HEK293 (cell line): Measurements from ENCODE around the gene PRKCQ.

Experiments used
- CTCF ChIA-PET: fragments of 350-600 bp; formaldehyde crosslinking; extraction: SDS; loops from one replicate; lab custom pipeline; 2021; ENCODE audit warnings: antibody characterized with exemption; lab: Yijun Ruan, JAX
- POLR2A ChIA-PET: fragments of 300-600 bp; formaldehyde crosslinking; extraction: SDS; loops from one replicate; lab custom pipeline; 2020; ENCODE audit warnings: antibody characterized with exemption, inconsistent platforms; lab: Yijun Ruan, JAX
- H3K27ac ChIP-seq: fragments of 200-500 bp; sonication (Bioruptor generic); 2 replicates; pipeline ENCODE4 v1.5.1; 2014; ENCODE audit warnings: low read depth, low read length, control low read depth, inconsistent platforms; ENCODE audit errors: extremely low read depth
- H3K36me3 ChIP-seq, 2 experiments: fragments of 200-500 bp in 1 of 2; sonication (Bioruptor generic) in 1 of 2; 1 replicate in 1 of 2; 2 replicates in 1 of 2; pipeline ENCODE4 v1.5.1; 2014 to 2017; ENCODE audit warnings: inconsistent platforms in 2 of 2, low read length in 2 of 2; ENCODE audit not compliant: control insufficient read depth in 2 of 2, insufficient read depth in 1 of 2
- H3K4me1 ChIP-seq: fragments of 200-500 bp; sonication (Bioruptor generic); 2 replicates; pipeline ENCODE4 v1.5.1; 2014; ENCODE audit warnings: mild to moderate bottlenecking, low read length, inconsistent platforms; ENCODE audit not compliant: control insufficient read depth, insufficient read depth
- H3K4me3 ChIP-seq: 2 replicates; pipeline ENCODE4 v1.5.1; 2011; ENCODE audit warnings: low read depth, mild to moderate bottlenecking, control low read depth, low read length, moderate library complexity
- H3K9me3 ChIP-seq: fragments of 200-500 bp; sonication (Bioruptor generic); 2 replicates; pipeline ENCODE4 v1.5.1; 2014; ENCODE audit warnings: low read depth, low read length, inconsistent platforms; ENCODE audit not compliant: control insufficient read depth, insufficient read depth
- BCL6B ChIP-seq: fragments of 450-650 bp; formaldehyde crosslinking; IDR thresholded peaks from 2 replicates; pipeline ENCODE4 v1.5.1; 2017; ENCODE audit warnings: missing biosample characterization, missing genetic modification characterization
- GLI2 ChIP-seq: fragments of 450-650 bp; formaldehyde crosslinking; IDR thresholded peaks from 2 replicates; pipeline ENCODE4; 2017; ENCODE audit warnings: missing biosample characterization, missing genetic modification characterization, low read depth, borderline replicate concordance
- GLI4 ChIP-seq: fragments of 450-650 bp; formaldehyde crosslinking; IDR thresholded peaks from 2 replicates; pipeline ENCODE4 v1.5.1; 2016; ENCODE audit warnings: missing biosample characterization, missing genetic modification characterization
- KLF8 ChIP-seq: fragments of 450-650 bp; formaldehyde crosslinking; IDR thresholded peaks from 2 replicates; pipeline ENCODE4 v1.5.1; 2016; ENCODE audit warnings: missing biosample characterization, missing genetic modification characterization
- MYNN ChIP-seq: fragments of 450-650 bp; formaldehyde crosslinking; IDR thresholded peaks from 2 replicates; pipeline ENCODE4 v1.5.1; 2016; ENCODE audit warnings: missing biosample characterization, missing genetic modification characterization, borderline replicate concordance
- ZBTB44 ChIP-seq: fragments of 450-650 bp; IDR thresholded peaks from 2 replicates; pipeline ENCODE4 v1.5.1; 2018; ENCODE audit warnings: missing biosample characterization, mild to moderate bottlenecking, missing genetic modification characterization
- ZBTB48 ChIP-seq: fragments of 450-650 bp; formaldehyde crosslinking; IDR thresholded peaks from 2 replicates; pipeline ENCODE4 v1.5.1; 2016; ENCODE audit warnings: missing biosample characterization, missing genetic modification characterization
- ZIC2 ChIP-seq: fragments of 450-650 bp; formaldehyde crosslinking; IDR thresholded peaks from 2 replicates; pipeline ENCODE4 v1.5.1; 2016; ENCODE audit warnings: missing biosample characterization, missing genetic modification characterization
- ZNF112 ChIP-seq: fragments of 450-650 bp; formaldehyde crosslinking; IDR thresholded peaks from 2 replicates; pipeline ENCODE4 v1.5.0; 2017; ENCODE audit warnings: missing biosample characterization, missing genetic modification characterization
- ZNF138 ChIP-seq: fragments of 450-650 bp; formaldehyde crosslinking; IDR thresholded peaks from 2 replicates; pipeline ENCODE4 v1.5.1; 2016; ENCODE audit warnings: missing biosample characterization, missing genetic modification characterization, borderline replicate concordance
- ZNF157 ChIP-seq: fragments of 450-650 bp; formaldehyde crosslinking; IDR thresholded peaks from 2 replicates; pipeline ENCODE4 v1.5.1; 2016; ENCODE audit warnings: missing biosample characterization, missing genetic modification characterization
- ZNF18 ChIP-seq: fragments of 450-650 bp; formaldehyde crosslinking; IDR thresholded peaks from 2 replicates; pipeline ENCODE4 v1.5.1; 2016; ENCODE audit warnings: missing biosample characterization, missing genetic modification characterization
- ZNF214 ChIP-seq: fragments of 450-650 bp; formaldehyde crosslinking; IDR thresholded peaks from 2 replicates; pipeline ENCODE4 v1.5.1; 2017; ENCODE audit warnings: missing biosample characterization, mild to moderate bottlenecking, missing genetic modification characterization, borderline replicate concordance
- ZNF221 ChIP-seq: fragments of 450-650 bp; formaldehyde crosslinking; IDR thresholded peaks from 2 replicates; pipeline ENCODE4 v1.5.1; 2017; ENCODE audit warnings: missing biosample characterization, missing genetic modification characterization, borderline replicate concordance
- ZNF335 ChIP-seq: fragments of 450-650 bp; formaldehyde crosslinking; conservative IDR thresholded peaks from 2 replicates; pipeline ENCODE4 v1.5.1; 2016; ENCODE audit warnings: missing biosample characterization, missing genetic modification characterization
- ZNF426 ChIP-seq: fragments of 450-650 bp; formaldehyde crosslinking; IDR thresholded peaks from 2 replicates; pipeline ENCODE4 v1.5.1; 2017; ENCODE audit warnings: missing biosample characterization, missing genetic modification characterization, mild to moderate bottlenecking, inconsistent platforms, moderate library complexity
- ZNF513 ChIP-seq: fragments of 450-650 bp; IDR thresholded peaks from 2 replicates; pipeline ENCODE4 v1.5.1; 2018; ENCODE audit warnings: missing biosample characterization, missing genetic modification characterization
- ZNF514 ChIP-seq: fragments of 450-650 bp; formaldehyde crosslinking; IDR thresholded peaks from 2 replicates; pipeline ENCODE4 v1.5.1; 2016; ENCODE audit warnings: missing biosample characterization, missing genetic modification characterization
- TF ChIP-seq, protein P1 (sequence below): fragments of 450-650 bp; formaldehyde crosslinking; IDR thresholded peaks from 2 replicates; pipeline ENCODE4 v1.5.1; 2016; ENCODE audit warnings: missing biosample characterization, missing genetic modification characterization
- TF ChIP-seq, protein P2 (sequence below): fragments of 450-650 bp; formaldehyde crosslinking; IDR thresholded peaks from 2 replicates; pipeline ENCODE4 v1.5.1; 2017; ENCODE audit warnings: missing biosample characterization, missing genetic modification characterization

The PRKCQ gene

DNA sequence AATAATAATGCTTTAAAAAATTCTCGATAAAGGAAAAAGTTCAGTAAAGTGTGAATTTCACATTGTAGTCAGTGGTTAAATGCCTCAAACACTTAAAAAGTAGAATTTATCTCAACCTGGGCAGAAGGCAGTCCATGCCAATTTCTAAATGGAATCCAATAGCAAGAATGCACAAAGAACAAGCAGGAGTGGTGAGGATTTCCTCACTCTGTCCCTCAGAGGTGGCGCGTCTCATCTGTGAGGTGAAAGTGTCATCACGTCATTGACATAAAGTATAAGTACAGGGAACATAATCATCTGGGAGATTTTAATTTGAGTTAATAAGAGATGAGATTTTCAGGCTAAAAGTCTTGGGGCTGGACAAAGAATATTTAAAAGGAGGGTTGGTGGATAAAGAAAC is 10.0 kb upstream of the PRKCQ start:
- TF ChIP-seq ZNF221 (tag by site-specific recombination), result no peak
- TF ChIP-seq GLI2 (tag by site-specific recombination), result no peak
- no peak for TF ChIP-seq ZNF112 (tag by site-specific recombination)
- no peak for TF ChIP-seq ZBTB44 (tag by site-specific recombination)
- no peak for TF ChIP-seq ZNF18
- TF ChIP-seq ZNF335 (tag by site-specific recombination), result no peak
- TF ChIP-seq ZNF514 (tag by site-specific recombination), result no peak
- TF ChIP-seq BCL6B, result no peak
- TF ChIP-seq, all 188 proteins: peak for 0
- ChIA-PET CTCF (no interaction called here), POLR2A (no interaction called here)
- no peak overlapping the region for H3K4me3 ChIP-seq
- H3K9me3 ChIP-seq, result no peaks in the 10 kb centered on the region
- peaks cover 0 to 8% of the 10 kb centered on the region in 2 experiments; a peak in 2 of 3 replicates for H3K36me3 ChIP-seq
- H3K27ac ChIP-seq, result no peak overlapping the region
- H3K4me1 ChIP-seq, result peaks cover 8% of the 10 kb centered on the region; the same call in 1 of the 2 replicates

GRCh38 chr10:6589287-6590094 is 9.4 kb upstream of the PRKCQ start:
- Histone ChIP-seq H3K27ac (no peak overlapping the region), H3K9me3 (no peaks in the 10 kb centered on the region), H3K4me1 (peaks cover 8% of the 10 kb centered on the region; the same call in 1 of the 2 replicates), H3K4me3 (no peak overlapping the region), H3K36me3 (peaks cover 0 to 8% of the 10 kb centered on the region in 2 experiments; a peak in 2 of 3 replicates)
- ChIA-PET CTCF (interaction anchor here (0.6 to 1.1 kb wide), 4 partner anchors 8 to 1138 kb away, joined by 3 to 5 read pairs (median 4); partner anchors contain the start of gene PRKCQ), POLR2A (no interaction called here)
- TF ChIP-seq, protein P1, sequence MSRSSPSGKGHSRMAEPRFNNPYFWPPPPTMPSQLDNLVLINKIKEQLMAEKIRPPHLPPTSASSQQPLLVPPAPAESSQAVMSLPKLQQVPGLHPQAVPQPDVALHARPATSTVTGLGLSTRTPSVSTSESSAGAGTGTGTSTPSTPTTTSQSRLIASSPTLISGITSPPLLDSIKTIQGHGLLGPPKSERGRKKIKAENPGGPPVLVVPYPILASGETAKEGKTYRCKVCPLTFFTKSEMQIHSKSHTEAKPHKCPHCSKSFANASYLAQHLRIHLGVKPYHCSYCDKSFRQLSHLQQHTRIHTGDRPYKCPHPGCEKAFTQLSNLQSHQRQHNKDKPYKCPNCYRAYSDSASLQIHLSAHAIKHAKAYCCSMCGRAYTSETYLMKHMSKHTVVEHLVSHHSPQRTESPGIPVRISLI (tag by site-specific recombination), result no peak
- TF ChIP-seq ZBTB48 (tag by site-specific recombination) (no peak), GLI4 (tag by site-specific recombination) (no peak), ZIC2 (tag by site-specific recombination) (no peak), ZNF513 (tag by site-specific recombination) (no peak), ZNF18 (no peak), ZNF157 (tag by site-specific recombination) (no peak), KLF8 (tag by site-specific recombination) (no peak), MYNN (tag by site-specific recombination) (no peak), ZNF426 (no peak), ZNF138 (tag by site-specific recombination) (no peak), ZNF214 (tag by site-specific recombination) (no peak)
- TF ChIP-seq, protein P2, sequence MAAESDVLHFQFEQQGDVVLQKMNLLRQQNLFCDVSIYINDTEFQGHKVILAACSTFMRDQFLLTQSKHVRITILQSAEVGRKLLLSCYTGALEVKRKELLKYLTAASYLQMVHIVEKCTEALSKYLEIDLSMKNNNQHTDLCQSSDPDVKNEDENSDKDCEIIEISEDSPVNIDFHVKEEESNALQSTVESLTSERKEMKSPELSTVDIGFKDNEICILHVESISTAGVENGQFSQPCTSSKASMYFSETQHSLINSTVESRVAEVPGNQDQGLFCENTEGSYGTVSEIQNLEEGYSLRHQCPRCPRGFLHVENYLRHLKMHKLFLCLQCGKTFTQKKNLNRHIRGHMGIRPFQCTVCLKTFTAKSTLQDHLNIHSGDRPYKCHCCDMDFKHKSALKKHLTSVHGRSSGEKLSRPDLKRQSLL, result no peak
